HG02943 (cell line): ENCODE data around the gene TRAF4.
"Not testable (repeated sequence)": the region's sequence is repeated elsewhere in the genome, so short reads cannot be mapped to it uniquely, and the experiment has no call there.

Source experiments
- ATAC-seq: cut with Tn5 transposase; IDR thresholded peaks from one replicate; pipeline ENCODE4 v1.9.1; 2021; ENCODE audit warnings: mild to moderate bottlenecking, low read depth, moderate library complexity; ENCODE audit not compliant: unreplicated experiment

The TRAF4 gene

DNA sequence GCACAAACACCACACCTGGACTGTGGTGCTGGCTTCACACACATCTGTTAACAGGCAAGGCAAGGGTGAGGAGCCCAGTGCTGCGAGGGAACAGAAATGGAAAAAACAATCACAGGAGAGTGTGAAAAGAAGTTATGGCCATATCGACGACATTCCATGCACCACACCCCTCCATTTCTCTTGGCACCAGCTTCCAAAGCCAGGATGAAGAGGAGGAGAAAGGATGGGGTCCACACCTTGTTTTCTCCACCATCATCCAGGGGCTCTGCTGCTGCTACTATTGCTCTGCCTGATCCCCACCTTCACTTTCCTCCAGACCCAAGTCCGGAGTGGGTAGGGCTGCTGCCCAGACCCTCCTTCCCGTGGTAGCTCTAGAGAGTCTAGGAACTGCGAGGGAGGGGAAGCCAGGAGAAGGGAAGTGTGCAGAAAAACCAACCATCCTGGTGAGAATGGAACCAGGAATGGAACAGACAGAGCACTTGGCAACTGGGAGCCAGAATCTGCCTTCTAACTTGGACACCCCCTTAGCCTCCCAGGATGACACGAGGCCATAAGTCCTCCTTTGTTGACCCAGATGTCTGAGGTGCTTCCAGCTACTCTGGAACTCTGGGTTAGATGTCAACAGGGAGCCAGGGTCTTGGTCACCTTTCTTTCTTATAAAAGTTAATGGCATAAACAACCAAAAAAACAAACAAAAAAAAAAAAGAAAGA lies 31.0 kb upstream of the TRAF4 start:
- ATAC-seq = no peak

DNA sequence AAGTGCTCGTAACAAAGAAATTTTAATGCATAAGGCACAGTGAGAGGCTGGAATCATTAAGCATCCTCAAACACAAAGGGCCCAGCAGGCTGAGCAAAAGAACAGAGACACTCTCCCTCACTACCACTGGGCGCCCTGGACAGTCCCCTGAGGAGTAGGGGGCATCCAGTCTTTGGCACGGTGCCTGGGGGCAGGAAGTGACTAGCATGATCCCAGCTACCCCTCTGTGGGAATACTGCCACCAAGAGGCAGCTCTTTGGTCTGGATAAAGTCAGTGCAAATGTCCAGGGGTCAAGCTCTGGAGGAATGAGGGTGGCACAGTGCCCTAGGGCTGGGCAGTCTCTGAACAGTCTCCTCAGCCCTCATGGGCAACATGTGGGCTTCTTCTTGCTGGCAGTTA lies 29.5 kb upstream of the TRAF4 start:
- ATAC-seq = no peak

DNA sequence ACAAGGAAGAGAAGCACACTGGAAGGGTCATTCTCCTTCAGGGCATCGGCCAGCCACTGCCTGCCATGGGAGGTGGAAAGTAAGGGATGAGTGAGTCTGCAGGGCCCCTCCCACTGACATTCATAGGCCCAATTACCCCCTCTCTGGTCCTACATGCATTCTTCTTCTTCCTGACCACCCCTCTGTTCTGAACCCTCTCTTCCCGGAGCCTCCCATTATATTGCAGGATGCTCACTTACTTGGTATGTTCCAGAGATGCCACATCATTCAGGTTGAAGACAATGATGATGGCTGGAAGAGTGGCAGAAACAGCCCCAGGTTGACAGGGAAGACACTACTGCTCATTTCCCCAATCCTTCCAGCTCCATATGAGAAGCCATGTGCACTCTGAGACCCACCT lies 28.6 kb upstream of the TRAF4 start:
- no peak for ATAC-seq

DNA sequence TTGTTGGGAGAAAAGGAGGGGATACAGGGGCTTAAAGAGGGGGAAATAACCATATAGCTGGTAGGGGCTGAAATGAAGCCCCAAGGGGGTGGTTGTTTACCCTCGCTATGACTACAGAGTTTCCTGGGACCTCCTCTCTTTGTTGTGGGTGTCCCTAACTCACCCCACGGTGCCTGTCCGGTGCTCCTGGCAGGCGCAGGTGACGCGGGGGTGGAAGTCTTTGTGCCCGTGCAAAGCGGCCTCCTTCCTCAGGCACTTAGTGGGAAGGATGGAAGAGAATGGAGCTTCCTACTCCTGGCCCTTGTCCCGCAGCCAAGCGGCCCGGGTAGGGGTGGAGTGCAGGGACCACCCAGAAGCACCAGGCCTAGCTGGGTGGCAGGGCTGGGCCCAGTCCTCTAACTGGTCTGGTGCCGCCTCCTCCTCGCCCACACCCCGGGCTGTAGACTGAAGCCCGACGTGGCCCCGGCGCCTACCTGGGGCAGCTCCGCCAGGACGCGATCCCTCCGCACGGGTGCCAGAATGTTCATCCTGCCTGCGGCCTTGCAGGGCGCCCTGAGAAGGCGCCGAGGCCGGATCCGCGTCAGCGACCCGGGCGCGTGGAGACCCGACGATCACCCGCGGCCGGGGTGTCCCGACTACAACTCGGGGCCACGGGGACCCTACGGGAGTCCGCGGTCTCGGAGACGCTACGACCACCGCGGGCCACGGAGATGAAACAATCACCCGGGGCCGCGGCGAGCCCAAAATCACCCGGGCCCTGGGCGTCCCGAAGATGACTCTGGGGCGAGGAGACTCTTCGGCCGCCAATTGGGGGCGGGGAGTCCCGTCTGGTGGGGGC lies 26.9 kb upstream of the TRAF4 start:
- ATAC-seq = no peak

GRCh38 chr17:28717578-28718332 lies 26.1 kb upstream of the TRAF4 start, which contains the start of gene RAB34:
Gene RAB34, minus strand, starts transcription at chr17:28717868. Its CDS starts 602 bp downstream, at chr17:28717266.
- ATAC-seq = no peak

DNA sequence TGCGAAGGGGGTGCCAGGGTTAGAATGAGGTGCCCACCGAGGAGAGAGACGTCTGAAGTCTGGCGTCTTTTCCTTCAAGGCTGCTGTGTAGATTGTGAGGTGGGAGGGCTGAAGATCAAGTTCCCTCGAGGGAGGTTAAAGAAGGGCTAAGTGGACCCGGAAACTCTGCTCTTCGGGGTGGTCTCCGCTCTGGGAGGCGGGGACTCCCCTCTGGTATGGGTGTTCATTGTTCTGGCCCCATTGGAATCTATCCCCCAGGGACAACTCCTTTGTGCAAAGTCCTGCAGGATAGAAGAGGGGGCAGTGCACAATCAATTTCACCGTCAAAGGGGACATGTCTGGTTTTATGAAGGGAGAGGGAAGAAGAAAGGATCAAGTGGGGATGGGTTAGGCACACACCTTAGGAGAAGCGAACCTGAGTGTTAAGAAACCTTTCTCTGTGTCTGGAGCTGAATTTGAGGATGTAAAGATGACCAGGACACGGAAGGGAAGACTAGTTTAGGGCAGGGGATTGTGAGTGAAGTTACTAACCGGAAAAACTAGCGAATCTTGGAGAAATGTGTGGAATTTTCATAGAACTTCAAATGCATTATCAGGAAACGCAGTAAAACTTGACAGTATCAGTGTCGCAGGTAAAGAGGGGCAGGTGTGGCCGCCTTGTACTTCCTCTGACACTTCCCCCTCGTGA lies 25.3 kb upstream of the TRAF4 start:
- no peak for ATAC-seq

DNA sequence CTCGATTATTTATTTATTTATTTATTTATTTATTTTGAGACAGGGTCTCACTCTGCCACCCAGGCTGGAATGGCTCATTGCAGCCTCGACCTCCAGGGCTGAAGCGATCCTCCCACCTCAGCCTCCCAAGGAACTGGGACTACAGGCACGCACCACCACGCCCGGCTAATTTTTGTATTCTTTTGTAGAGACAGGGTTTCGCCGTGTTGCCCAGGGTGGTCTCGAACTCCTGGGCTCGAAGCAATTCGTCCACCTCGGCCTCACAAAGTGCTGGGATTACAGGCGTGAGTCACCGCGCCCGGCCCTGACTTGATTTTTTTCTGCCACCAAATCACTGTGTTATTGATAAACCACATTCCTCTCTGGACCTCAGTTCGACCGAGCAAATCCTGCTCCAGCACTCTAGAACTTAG lies 24.8 kb upstream of the TRAF4 start:
- ATAC-seq = no peak

DNA sequence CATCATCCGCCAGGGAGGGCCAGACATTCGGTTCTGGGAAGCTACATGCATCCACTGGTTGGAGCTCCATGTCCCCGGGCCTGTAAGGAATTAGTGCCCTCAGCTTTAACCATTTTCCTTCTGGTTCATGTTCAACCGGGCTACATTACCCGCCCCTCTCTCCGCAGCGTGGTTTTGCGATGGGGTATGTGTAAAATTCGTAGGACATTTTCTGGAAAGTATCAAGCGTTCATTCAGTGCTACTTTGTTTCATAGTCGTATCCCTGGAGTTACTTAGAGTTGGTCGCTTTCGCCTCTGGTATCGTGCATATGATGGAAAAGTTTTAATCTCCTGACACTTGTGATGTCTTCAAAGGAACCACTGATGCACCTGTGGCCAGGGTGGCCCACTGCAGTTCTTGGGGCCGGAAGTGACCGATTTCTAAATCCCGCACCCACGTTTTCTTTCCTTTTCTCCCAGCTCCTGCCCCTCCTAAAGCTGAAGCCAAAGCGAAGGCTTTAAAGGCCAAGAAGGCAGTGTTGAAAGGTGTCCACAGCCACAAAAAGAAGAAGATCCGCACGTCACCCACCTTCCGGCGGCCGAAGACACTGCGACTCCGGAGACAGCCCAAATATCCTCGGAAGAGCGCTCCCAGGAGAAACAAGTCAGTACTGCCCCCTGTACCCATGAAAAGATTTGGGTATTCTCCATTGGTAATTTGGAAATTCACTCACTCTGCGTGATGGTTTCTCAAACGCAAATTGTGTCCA lies 23.4 kb upstream of the TRAF4 start:
- no peak for ATAC-seq

DNA sequence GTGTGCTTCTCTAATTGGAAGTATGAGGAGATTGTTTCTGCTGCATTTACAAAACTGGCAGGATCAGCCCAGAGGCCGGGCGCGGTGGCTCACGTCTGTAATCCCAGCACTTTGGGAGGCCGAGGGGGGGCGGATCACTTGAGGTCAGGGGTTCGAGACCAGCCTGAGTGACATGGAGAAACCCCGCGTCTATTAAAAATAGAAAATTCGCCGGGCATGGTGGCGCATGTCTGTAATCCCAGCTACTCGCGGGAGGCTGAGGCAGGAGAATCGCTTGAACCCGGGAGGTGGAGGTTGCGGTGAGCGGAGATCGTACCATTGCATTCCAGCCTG lies 22.8 kb upstream of the TRAF4 start:
- ATAC-seq = not testable (repeated sequence)

- no peak for ATAC-seq
Observed at GRCh38 chr17:28722417-28723158, 21.2 kb upstream of the TRAF4 start.

GRCh38 chr17:28723159-28723835 lies 20.5 kb upstream of the TRAF4 start:
- ATAC-seq = no peak

DNA sequence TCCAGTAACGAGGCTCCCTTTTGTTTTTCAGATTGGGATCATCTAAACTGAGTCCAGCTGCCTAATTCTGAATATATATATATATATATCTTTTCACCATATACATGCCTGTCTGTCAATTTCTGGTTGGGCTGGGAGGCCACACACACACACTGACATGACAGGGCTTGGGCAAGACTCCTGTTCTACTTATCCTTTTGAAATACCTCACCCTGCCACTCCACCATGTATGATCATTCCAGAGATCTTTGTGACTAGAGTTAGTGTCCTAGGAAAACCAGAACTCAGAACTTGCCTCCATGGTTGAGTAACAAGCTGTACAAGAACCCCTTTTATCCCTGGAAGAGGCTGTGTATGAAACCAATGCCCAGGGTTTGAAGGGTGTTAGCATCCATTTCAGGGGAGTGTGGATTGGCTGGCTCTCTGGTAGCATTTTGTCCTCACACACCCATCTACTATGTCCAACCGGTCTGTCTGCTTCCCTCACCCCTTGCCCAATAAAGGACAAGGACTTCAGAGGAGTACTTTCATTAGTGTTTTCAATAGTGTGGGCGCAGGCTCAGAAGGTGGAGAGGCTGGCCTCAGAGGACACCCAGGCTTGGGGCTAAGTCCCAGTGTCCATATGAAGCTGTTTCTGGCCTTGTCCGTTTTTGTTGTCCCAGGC lies 19.8 kb upstream of the TRAF4 start:
- not testable (repeated sequence) for ATAC-seq

- no peak for ATAC-seq
Observed at GRCh38 chr17:28724500-28725165, 19.2 kb upstream of the TRAF4 start.

DNA sequence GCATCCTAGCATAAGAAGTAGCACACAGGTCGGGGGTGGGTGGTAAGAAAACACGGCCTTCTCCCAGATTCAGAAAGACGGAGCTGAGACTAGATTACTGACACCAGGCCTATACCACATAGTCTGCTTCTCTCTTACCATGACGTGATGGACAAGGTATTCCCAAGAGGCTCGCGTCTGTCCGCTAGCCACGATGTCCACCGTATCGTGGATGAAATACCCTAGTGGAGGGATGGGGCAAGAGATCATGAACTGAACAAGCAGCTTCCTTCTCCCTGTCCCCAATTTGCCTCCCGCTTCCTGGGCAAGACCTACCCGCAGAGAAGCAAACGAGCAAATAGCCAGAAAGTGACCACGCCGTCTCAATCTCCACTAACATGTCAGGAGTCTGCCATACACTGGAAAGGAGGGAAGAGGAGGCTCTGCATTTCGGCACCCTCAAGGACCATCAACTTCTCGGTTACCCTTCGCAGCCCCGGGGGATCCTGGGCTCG lies 18.6 kb upstream of the TRAF4 start:
- no peak for ATAC-seq

DNA sequence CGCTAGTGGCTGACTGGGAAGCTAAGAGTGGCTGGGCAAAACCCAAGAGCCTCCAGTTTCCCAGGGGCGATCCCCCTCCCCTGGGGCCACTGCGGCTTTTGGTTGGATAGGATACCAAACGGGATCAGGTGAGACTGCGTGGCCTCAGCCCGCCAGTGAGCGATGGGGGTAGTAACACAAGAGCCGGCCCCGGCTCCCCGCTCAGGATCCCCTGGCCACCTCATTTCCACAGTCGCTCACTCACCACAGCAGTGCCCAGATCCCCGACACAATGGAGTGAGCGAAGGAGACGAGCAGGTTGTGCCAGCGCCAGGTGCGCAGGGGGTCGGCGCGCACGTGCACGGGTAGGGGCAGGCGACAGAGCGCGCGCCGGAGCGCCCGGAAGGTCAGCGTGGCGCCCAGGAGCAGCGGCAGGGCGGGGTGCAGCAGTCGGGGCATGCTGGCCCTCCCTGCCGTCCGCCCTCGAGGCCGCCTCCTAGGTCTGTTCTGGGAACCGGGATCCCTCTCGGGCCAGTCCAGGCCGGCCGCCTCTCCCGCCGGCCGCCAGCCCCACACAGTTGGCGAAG lies 18.1 kb upstream of the TRAF4 start:
- ATAC-seq = no peak

DNA sequence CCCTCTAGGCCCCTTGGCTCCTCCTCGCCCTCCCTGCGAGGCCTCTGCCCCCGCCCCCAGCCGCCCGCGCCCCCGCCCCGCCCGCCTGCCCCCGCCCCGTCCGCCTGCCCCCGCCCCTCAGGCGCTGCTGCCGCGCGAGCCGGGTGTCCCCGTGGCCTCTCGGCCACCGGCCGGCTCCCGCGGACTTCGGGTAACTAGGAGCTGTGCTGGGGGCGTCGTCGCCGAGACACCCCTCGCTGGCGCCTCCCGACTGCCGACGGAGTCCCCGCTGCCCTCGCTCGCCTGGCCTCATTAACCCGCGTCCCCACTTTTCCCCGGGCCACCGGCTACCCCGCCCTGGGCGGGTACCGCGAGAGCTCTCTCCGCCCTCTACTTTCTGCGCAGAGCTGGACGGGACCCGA lies 17.6 kb upstream of the TRAF4 start, which contains the start of gene TLCD1:
TSS of gene TLCD1 (minus strand) at position 8 of the 401 bp plus-strand sequence. CDS start 136 bp downstream, outside the sequence.
- no peak for ATAC-seq
